Mammary epithelial cell (primary cell): ENCODE results near the gene CLTCL1.

Source experiments
- EZH2 ChIP-seq: IDR thresholded peaks from 2 replicates; pipeline ENCODE4 v1.6.1; 2012; ENCODE audit warnings: low read length, inconsistent platforms, borderline replicate concordance
- TF ChIP-seq, protein P1 (sequence below), 2 donors: IDR thresholded peaks in 1 of 2; conservative IDR thresholded peaks in 1 of 2; 2 replicates each; pipeline ENCODE4 v1.5.1; 2011 to 2012; ENCODE audit warnings: inconsistent platforms in 2 of 2, low read length in 2 of 2, mild to moderate bottlenecking in 2 of 2, control low read depth in 1 of 2, low read depth in 1 of 2; ENCODE audit not compliant: insufficient read depth in 1 of 2; ENCODE audit errors: extremely low read depth in 1 of 2

DNA sequence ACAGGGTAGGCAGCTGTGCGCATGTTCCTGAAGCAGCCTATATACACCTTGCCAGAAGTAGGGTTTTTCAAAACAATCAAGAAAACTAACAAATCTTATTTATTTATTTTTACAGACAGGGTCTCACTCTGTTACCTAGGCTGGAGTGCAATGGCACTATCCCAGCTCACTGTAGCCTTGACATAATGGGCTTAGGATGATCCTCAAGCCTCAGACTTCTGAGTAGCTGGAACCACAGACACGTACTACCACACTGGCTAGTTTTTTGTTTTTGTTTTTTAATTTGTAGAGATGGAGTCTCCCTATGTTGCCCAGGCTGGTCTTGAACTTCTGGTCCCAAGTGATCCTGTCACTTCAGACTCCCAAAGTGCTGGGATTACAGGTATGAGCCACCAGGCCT lies 25.7 kb downstream of the CLTCL1 start:
- TF ChIP-seq, protein P1, sequence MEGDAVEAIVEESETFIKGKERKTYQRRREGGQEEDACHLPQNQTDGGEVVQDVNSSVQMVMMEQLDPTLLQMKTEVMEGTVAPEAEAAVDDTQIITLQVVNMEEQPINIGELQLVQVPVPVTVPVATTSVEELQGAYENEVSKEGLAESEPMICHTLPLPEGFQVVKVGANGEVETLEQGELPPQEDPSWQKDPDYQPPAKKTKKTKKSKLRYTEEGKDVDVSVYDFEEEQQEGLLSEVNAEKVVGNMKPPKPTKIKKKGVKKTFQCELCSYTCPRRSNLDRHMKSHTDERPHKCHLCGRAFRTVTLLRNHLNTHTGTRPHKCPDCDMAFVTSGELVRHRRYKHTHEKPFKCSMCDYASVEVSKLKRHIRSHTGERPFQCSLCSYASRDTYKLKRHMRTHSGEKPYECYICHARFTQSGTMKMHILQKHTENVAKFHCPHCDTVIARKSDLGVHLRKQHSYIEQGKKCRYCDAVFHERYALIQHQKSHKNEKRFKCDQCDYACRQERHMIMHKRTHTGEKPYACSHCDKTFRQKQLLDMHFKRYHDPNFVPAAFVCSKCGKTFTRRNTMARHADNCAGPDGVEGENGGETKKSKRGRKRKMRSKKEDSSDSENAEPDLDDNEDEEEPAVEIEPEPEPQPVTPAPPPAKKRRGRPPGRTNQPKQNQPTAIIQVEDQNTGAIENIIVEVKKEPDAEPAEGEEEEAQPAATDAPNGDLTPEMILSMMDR (conservative IDR thresholded peaks at IDR 0.05 in 1 of 2, IDR thresholded peaks at IDR 0.05 in 1 of 2; ENCODE audit: extremely low read depth in 1 of 2, insufficient read depth in 1 of 2, low read depth in 1 of 2, low read length in 2 of 2) = no peak
- TF ChIP-seq EZH2 = no peak
